Coronary artery (tissue), 2 donors: ENCODE data around the gene CYP27C1.
A peak's percentile ranks its signal among the peaks of the same experiment; 100 is the strongest.

Source experiments
- DNase-seq: peaks from one replicate; pipeline ENCODE4 v3.0.0-alpha.2; 2017; ENCODE audit warnings: low spot score
- H3K27ac ChIP-seq, 2 donors: fragments of 200-600 bp; sonication (generic); one replicate each; pipeline ENCODE4 v1.5.1; 2016 to 2019
- H3K4me3 ChIP-seq: fragments of 200-600 bp; sonication (generic); 2 replicates; pipeline ENCODE4 v1.5.1; 2016; ENCODE audit warnings: mild to moderate bottlenecking, moderate library complexity
- TF ChIP-seq, protein P1 (sequence below): fragments of 200-600 bp; sonication (generic); IDR thresholded peaks from one replicate; pipeline ENCODE4 v1.5.1; 2019; ENCODE audit warnings: antibody characterized with exemption

CYP27C1 gene

DNA sequence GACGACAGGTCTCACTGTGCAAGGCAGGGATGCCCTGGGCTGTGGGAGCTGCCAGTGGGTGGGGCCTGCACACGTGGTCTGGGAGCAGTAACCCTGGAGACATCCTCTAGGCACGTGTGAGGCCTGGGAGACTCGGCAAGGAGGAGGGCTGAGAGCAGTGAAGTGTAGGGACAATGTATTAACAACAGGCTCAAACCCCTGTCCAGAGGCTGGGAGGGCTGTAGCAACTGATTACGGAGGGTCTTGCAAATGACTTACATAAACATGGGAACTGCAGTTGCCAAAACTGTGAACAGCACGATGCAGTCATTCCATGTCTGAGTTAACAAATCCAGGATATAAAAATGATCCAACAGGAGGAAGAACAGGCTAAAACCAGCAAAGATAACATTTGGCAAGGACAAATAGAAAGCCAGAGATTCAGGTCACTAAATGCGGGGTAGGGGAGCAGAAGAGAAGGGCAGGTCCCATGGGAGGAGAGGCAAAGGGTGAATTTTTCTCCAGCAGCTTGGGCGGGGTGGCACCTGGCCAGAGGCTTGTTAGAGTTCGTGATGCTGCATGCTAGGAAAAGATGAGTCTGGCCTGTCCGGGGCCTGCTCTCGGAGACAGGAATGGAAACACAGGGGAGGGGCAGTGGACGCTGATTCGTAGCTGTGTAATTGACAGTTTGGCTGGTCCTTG, 44.9 kb downstream of the CYP27C1 start:
- TF ChIP-seq, protein P1, sequence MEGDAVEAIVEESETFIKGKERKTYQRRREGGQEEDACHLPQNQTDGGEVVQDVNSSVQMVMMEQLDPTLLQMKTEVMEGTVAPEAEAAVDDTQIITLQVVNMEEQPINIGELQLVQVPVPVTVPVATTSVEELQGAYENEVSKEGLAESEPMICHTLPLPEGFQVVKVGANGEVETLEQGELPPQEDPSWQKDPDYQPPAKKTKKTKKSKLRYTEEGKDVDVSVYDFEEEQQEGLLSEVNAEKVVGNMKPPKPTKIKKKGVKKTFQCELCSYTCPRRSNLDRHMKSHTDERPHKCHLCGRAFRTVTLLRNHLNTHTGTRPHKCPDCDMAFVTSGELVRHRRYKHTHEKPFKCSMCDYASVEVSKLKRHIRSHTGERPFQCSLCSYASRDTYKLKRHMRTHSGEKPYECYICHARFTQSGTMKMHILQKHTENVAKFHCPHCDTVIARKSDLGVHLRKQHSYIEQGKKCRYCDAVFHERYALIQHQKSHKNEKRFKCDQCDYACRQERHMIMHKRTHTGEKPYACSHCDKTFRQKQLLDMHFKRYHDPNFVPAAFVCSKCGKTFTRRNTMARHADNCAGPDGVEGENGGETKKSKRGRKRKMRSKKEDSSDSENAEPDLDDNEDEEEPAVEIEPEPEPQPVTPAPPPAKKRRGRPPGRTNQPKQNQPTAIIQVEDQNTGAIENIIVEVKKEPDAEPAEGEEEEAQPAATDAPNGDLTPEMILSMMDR = no peak
- H3K4me3 ChIP-seq = peak overlapping the region; percentile 8
- H3K27ac ChIP-seq = peak overlapping the region in 1 of 2 donors; percentile 47
- peak; percentile 74 for DNase-seq

DNA sequence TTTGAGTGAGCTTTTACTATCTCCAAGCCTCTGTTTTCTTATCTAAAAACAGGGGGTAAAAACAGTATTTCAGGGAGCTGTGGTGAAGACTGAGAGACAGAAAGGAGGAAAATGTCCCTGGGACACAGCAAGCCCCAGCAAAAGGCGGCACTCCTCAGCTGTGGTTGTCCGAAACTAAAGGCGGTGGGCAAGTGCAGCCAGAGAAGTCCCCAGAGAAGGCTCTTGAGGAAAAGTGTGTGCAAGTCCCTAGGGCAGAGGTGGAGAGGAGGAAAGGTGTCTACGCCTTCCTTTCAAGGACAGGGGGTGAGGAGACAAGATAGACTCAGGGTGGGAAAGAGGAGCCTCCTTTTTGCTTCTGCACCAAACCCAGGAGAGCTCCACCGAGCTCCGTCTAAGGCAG, 45.5 kb downstream of the CYP27C1 start:
- peak overlapping the region in 1 of 2 donors; percentile 47 for H3K27ac ChIP-seq
- TF ChIP-seq, protein P1 = no peak
- no peak overlapping the region for H3K4me3 ChIP-seq
- DNase-seq = no peak

DNA sequence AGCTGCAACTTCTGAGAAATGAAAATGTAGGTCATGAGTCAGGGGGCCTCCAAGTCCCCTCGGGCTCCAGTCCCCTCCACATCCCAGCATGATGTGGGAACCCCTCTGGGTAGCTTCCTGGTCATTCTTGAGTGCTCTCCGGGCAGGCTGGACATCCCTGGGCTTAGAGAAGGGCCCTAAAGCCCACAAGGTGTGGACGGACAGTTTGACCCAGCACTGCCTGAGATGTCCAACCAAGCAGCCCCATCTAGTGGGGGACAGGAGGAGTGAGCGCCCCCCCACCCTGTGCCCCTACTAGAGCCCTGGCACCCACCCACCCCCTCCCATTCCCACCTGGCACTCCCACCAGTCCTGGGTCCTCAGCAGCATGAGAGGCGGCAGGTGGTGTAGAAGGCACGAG, 46.0 kb downstream of the CYP27C1 start:
- Histone ChIP-seq H3K27ac (no peak overlapping the region), H3K4me3 (no peak overlapping the region)
- TF ChIP-seq, protein P1 = no peak
- DNase-seq = peak; percentile 57

DNA sequence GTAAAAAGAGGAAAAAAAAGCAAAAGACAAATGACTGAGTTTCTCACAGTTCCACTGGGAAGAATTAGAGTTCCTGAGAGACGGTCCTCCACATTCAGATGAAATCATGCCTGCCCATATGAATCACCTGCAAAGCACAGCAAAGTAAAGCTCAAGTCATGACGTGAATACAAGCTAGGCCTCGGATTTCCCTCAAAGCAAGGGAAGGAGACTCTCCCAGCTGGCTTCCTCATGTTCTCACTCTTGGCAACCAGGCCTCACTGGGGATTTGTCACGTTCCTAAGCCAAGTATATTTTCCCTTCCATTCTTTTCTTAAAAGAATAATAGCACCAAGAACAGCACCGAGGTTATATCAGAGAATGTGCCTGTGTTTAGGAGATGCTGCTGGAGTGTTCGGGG, 47.0 kb downstream of the CYP27C1 start:
- TF ChIP-seq, protein P1 = no peak
- H3K27ac ChIP-seq = no peak overlapping the region

DNA sequence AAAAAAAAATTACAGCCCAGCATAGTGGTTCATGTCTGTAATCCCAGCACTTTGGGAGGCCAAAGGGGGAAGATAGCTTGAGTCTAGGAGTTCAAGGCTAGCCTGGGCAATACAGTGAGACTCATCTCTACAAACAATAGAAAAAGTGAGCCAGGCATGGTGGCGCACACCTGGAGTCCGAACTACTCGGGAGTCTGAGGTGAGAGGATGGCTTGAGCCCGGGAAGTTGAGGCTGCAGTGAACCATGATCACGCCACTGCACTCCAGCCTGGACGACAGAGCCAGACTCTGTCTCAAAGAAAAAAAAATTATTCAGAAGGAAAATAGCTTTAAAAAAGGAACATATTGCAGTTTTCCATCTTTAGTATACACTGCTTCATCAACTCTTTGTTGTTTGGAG, 47.8 kb downstream of the CYP27C1 start:
- H3K4me3 ChIP-seq = no peak overlapping the region
- no peak overlapping the region for H3K27ac ChIP-seq
- TF ChIP-seq, protein P1 = no peak
- DNase-seq = peak; percentile 29

More for the DNA sequence above, 47.0 kb downstream of the CYP27C1 start:
- DNase-seq = peak; percentile 69
- H3K4me3 ChIP-seq = no peak overlapping the region

DNA sequence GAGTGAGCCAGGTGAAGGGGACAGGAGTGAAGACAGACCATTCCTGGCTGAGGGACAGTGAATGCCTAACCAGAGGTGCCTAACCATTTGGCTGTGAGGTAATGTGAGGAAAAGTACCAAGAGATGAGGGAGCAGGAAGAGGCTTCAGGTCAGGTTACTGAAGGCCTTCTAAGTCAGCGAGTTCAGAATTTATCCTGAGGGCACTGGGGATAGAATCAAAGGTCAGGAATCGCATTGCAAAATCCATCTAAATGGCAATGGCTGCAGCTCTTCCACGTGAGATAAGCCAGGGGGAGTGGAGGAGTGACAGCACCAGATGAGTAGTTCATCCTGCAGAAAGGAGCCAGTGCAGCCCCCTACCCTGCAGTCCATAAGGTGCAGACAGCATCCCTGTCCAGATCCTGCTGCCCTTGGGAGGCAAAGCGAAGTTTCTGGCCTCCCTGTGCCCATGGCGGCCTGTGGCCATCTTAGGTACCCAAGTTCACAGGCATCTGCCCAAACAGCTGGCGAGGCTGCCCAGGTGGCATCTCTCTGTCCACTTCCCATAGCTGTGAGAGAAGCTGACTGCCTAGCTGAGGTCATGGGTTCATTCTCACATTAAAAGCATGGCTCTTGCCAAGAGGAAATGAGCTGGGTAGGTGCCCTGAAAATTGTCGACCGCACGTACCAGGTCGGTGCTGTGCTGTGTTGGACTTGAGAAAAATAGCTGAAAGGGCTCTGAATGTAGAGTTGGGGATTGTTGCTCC, 49.5 kb downstream of the CYP27C1 start:
- TF ChIP-seq, protein P1 = no peak
- H3K4me3 ChIP-seq = no peak overlapping the region
- H3K27ac ChIP-seq = no peak overlapping the region
- DNase-seq = peak; percentile 53

DNA sequence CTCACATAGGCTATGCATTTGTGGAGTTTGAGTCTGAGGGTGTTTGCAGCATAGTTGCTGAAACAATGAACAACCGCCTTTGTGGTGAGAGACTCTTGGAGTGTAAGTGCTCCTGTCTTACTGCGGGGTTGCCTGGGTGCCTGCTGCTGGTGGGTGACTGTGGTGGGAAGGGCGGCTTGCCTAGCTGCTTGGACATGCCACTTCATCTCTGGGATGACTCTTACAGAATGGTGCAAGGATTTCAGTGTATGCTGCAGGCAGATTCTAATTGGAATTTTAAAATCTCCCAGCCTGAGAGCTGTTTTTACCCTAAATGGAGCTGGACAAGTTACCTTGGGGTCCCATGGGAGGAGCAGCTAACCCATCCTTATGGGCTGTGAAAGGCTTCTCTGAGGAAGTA, 50.1 kb downstream of the CYP27C1 start:
- DNase-seq = no peak
- H3K27ac ChIP-seq = no peak overlapping the region
- TF ChIP-seq, protein P1 = no peak
- H3K4me3 ChIP-seq = no peak overlapping the region
